ENCODE measurements around the gene ATP2C2. TPM values are rescaled to one million over a fixed set of nuclear protein-coding genes. Genes with fewer than 3 reads are reported as not detected.

The ATP2C2 gene
- total RNA-seq, 1 experiment from 2014 or later: 0.67 TPM

GRCh38 chr16:84459941-84460405 lies 91.6 kb downstream of the ATP2C2 start:
- ATAC-seq: no peak
- Histone ChIP-seq H3K27me3 (ENCODE audit: control insufficient read depth, insufficient read depth, low read length) (no peaks in the 10 kb centered on the region), H3K4me3 (ENCODE audit: low read depth in 2 of 2, low read length in 2 of 2) (no peak overlapping the region), H3K4me1 (ENCODE audit: control insufficient read depth, insufficient read depth, low read length) (no peaks in the 10 kb centered on the region), H3K36me3 (ENCODE audit: control insufficient read depth, insufficient read depth, low read length) (no peaks in the 10 kb centered on the region), H3K9me3 (ENCODE audit: control insufficient read depth, insufficient read depth, low read depth, low read length) (no peaks in the 10 kb centered on the region), H3K27ac (ENCODE audit: low read length) (no peak overlapping the region)
- no peak for TF ChIP-seq POLR2AphosphoS5 (IDR thresholded peaks at IDR 0.05; ENCODE audit: low read depth, low read length)
- no peak for TF ChIP-seq REST (IDR thresholded peaks at IDR 0.05; ENCODE audit: insufficient read depth in 1 of 2, low read depth in 2 of 2, low read length in 1 of 2)
- TF ChIP-seq SIN3A (IDR thresholded peaks at IDR 0.05; ENCODE audit: borderline replicate concordance, insufficient read depth, low read depth, low read length): no peak
- TF ChIP-seq CTCF (IDR thresholded peaks at IDR 0.05): no peak
- no peak for TF ChIP-seq TCF7L2 (IDR thresholded peaks at IDR 0.05; ENCODE audit: low read depth, low read length)
- intact Hi-C loops (cut with micrococcal nuclease; ENCODE audit: unreplicated experiment): no loop called here
- in situ Hi-C loops (cut with HindIII; ENCODE audit: low pct_unique_long_range_greater_than_20kb, low sequenced_read_pairs): no loop called here
- BruUV-seq (replicated peaks): no TSS peak
- ChIA-PET CTCF (no interaction called here), POLR2A (no interaction called here)
- DNase-seq (ENCODE audit: low read depth, low spot score): no peak

- in situ Hi-C loops (cut with HindIII; ENCODE audit: low pct_unique_long_range_greater_than_20kb, low sequenced_read_pairs) (no loop called here), intact Hi-C loops (cut with micrococcal nuclease; ENCODE audit: unreplicated experiment) (no loop called here)
- ChIA-PET CTCF (no interaction called here), POLR2A (no interaction called here)
- Histone ChIP-seq H3K9me3 (ENCODE audit: control insufficient read depth, insufficient read depth, low read depth, low read length) (no peaks in the 10 kb centered on the region), H3K27me3 (ENCODE audit: control insufficient read depth, insufficient read depth, low read length) (no peaks in the 10 kb centered on the region), H3K4me3 (ENCODE audit: low read depth in 2 of 2, low read length in 2 of 2) (no peak overlapping the region), H3K27ac (ENCODE audit: low read length) (no peak overlapping the region), H3K36me3 (ENCODE audit: control insufficient read depth, insufficient read depth, low read length) (no peaks in the 10 kb centered on the region), H3K4me1 (ENCODE audit: control insufficient read depth, insufficient read depth, low read length) (no peaks in the 10 kb centered on the region)
- TF ChIP-seq SIN3A (IDR thresholded peaks at IDR 0.05; ENCODE audit: borderline replicate concordance, insufficient read depth, low read depth, low read length): no peak
- no peak for TF ChIP-seq POLR2AphosphoS5 (IDR thresholded peaks at IDR 0.05; ENCODE audit: low read depth, low read length)
- no peak for TF ChIP-seq TCF7L2 (IDR thresholded peaks at IDR 0.05; ENCODE audit: low read depth, low read length)
- TF ChIP-seq REST (IDR thresholded peaks at IDR 0.05; ENCODE audit: insufficient read depth in 1 of 2, low read depth in 2 of 2, low read length in 1 of 2): no peak
- TF ChIP-seq CTCF (IDR thresholded peaks at IDR 0.05): no peak
- BruUV-seq (replicated peaks): no TSS peak
- ATAC-seq (no peak), DNase-seq (ENCODE audit: low read depth, low spot score) (no peak)
Measured at GRCh38 chr16:84460406-84461028, 92.2 kb downstream of the ATP2C2 start.

All from Panc1 (cell line).